Neural cell (in vitro differentiated cells): ENCODE results near the gene KNOP1. TPM values are rescaled to one million over a fixed set of nuclear protein-coding genes. Genes with fewer than 3 reads are reported as not detected.

Experiments
- H2AFZ ChIP-seq: fragments of 200-600, 300-800 bp; sonication (generic), shearing (Covaris generic); 2 replicates; pipeline ENCODE4 v1.6.0; 2014; ENCODE audit warnings: low read depth, mild to moderate bottlenecking, antibody characterized with exemption, low read length, moderate library complexity
- H3F3A ChIP-seq: fragments of 200-600 bp; shearing (Covaris generic); 2 replicates; pipeline ENCODE4 v1.6.1; 2016; ENCODE audit warnings: mild to moderate bottlenecking, moderate library complexity, mixed read lengths, antibody characterized with exemption, low read length; ENCODE audit not compliant: insufficient read depth, poor library complexity, severe bottlenecking
- H3K27ac ChIP-seq: fragments of 200-600, 300-800 bp; sonication (generic), shearing (Covaris generic); 2 replicates; pipeline ENCODE4 v1.5.1; 2014; ENCODE audit warnings: mild to moderate bottlenecking, low read length, moderate library complexity
- H3K27me3 ChIP-seq: fragments of 300-800, 200-600 bp; sonication (generic), shearing (Covaris generic); 2 replicates; pipeline ENCODE4 v1.6.0; 2014; ENCODE audit warnings: mild to moderate bottlenecking, low read depth, low read length, moderate library complexity; ENCODE audit not compliant: insufficient read depth
- H3K36me3 ChIP-seq: fragments of 300-800, 200-600 bp; sonication (generic), shearing (Covaris generic); 2 replicates; pipeline ENCODE4 v1.5.1; 2014; ENCODE audit warnings: mild to moderate bottlenecking, antibody characterized with exemption, low read length, moderate library complexity; ENCODE audit not compliant: insufficient read depth
- H3K4me2 ChIP-seq: fragments of 300-800, 200-600 bp; sonication (generic), shearing (Covaris generic); 2 replicates; pipeline ENCODE4 v1.6.0; 2014; ENCODE audit warnings: mild to moderate bottlenecking, low read length
- H3K4me3 ChIP-seq: fragments of 300-800, 200-600 bp; sonication (generic), shearing (Covaris generic); 2 replicates; pipeline ENCODE4 v1.5.1; 2014; ENCODE audit warnings: mild to moderate bottlenecking, low read length, moderate library complexity
- H3K79me2 ChIP-seq: fragments of 200-600 bp; shearing (Covaris generic); replicated peaks from 2 replicates; pipeline ENCODE4 v1.6.0; 2014; ENCODE audit warnings: mild to moderate bottlenecking, low read length, moderate library complexity; ENCODE audit not compliant: insufficient read depth
- H3K9ac ChIP-seq: fragments of 300-800, 200-600 bp; sonication (generic), shearing (Covaris generic); 2 replicates; pipeline ENCODE4 v1.6.1; 2016; ENCODE audit warnings: mild to moderate bottlenecking, low read length, mixed read lengths
- H3K9me2 ChIP-seq: fragments of 200-600 bp; shearing (Covaris generic); 2 replicates; pipeline ENCODE4 v1.6.1; 2016; ENCODE audit warnings: mild to moderate bottlenecking, low read length, mixed read lengths; ENCODE audit not compliant: insufficient read depth
- H3K9me3 ChIP-seq: fragments of 200-600, 300-800 bp; sonication (generic), shearing (Covaris generic); 2 replicates; pipeline ENCODE4 v1.6.1; 2016; ENCODE audit warnings: mild to moderate bottlenecking, mixed run types, low read length, moderate library complexity, mixed read lengths
- H4K20me1 ChIP-seq: fragments of 200-600 bp; shearing (Covaris generic); 2 replicates; pipeline ENCODE4 v1.6.1; 2016; ENCODE audit warnings: mild to moderate bottlenecking, mixed run types; ENCODE audit not compliant: insufficient read depth
- EP300 ChIP-seq: fragments of 450-650 bp; conservative IDR thresholded peaks from 2 replicates; pipeline ENCODE4 v1.6.1; 2014; ENCODE audit warnings: antibody characterized with exemption, mild to moderate bottlenecking, moderate library complexity; ENCODE audit not compliant: poor library complexity, severe bottlenecking
- EZH2 ChIP-seq: fragments of 200-600, 300-800 bp; shearing (Covaris generic), sonication (generic); IDR thresholded peaks from 2 replicates; pipeline ENCODE4 v1.6.1; 2014; ENCODE audit warnings: antibody characterized with exemption, low read length, borderline replicate concordance, mild to moderate bottlenecking; ENCODE audit not compliant: insufficient read depth, poor library complexity, severe bottlenecking
- MXI1 ChIP-seq: fragments of 450-650 bp; conservative IDR thresholded peaks from 2 replicates; pipeline ENCODE4 v1.6.1; 2014; ENCODE audit warnings: antibody characterized with exemption, mild to moderate bottlenecking; ENCODE audit not compliant: poor library complexity, severe bottlenecking
- POLR2AphosphoS5 ChIP-seq: IDR thresholded peaks from 2 replicates; pipeline ENCODE4 v1.6.1; 2012
- RAD21 ChIP-seq: fragments of 450-650 bp; conservative IDR thresholded peaks from 2 replicates; pipeline ENCODE4 v1.6.1; 2014; ENCODE audit warnings: antibody characterized with exemption, mild to moderate bottlenecking, moderate library complexity
- SMC3 ChIP-seq: fragments of 450-650 bp; conservative IDR thresholded peaks from 2 replicates; pipeline ENCODE4 v1.6.1; 2014; ENCODE audit warnings: antibody characterized with exemption, mild to moderate bottlenecking, moderate library complexity; ENCODE audit not compliant: poor library complexity
- TAF1 ChIP-seq: IDR thresholded peaks from 2 replicates; pipeline ENCODE4 v1.6.1; 2012; ENCODE audit warnings: low read depth
- polyA plus RNA-seq: library from polyadenylated mRNA; depleted of rRNA; stranded (reverse); fragments of >200 nt; gene quantifications from 2 replicates; pipeline ENCODE4 v1.2.3, GENCODE V29; 2014
- TF ChIP-seq, protein P1 (sequence below): fragments of 450-650 bp; IDR thresholded peaks from 2 replicates; pipeline ENCODE4 v1.5.1; 2014; ENCODE audit warnings: antibody characterized with exemption, mild to moderate bottlenecking, moderate library complexity; ENCODE audit not compliant: poor library complexity, severe bottlenecking
- TF ChIP-seq, protein P2 (sequence below): IDR thresholded peaks from 2 replicates; pipeline ENCODE4 v1.6.1; 2012; ENCODE audit warnings: borderline replicate concordance

KNOP1 gene
- polyA plus RNA-seq, 1 donor from 2014 or later = 40.1 TPM

DNA sequence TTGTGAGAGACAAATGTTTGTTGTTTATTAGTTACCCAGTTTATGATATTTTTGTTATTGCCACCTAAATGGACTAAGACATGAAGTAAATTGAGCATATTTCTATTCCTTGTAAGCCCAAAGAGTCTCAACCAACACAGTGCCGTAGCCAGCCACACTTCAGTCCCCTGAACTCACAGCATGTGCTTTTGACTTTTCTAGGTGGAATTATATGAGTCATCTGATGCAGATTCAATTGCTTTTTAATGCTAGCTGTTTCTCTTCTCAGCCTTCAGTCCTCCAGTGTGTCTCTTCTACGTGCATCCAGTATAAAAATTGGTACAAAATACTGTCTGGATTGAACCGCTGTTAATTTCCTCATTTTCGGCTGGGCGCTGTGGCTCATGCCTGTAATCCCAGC lies 39.0 kb upstream of the KNOP1 start:
- Histone ChIP-seq H3K9me3 (no peaks in the 10 kb centered on the region), H3F3A (no peaks in the 10 kb centered on the region), H3K27ac (no peak overlapping the region), H3K36me3 (no peaks in the 10 kb centered on the region), H3K9ac (no peak overlapping the region), H2AFZ (no peak overlapping the region), H3K4me2 (no peak overlapping the region), H3K9me2 (no peaks in the 10 kb centered on the region), H3K27me3 (no peaks in the 10 kb centered on the region), H4K20me1 (no peaks in the 10 kb centered on the region), H3K4me3 (no peak overlapping the region), H3K79me2 (no peaks in the 10 kb centered on the region)
- TF ChIP-seq, protein P1, sequence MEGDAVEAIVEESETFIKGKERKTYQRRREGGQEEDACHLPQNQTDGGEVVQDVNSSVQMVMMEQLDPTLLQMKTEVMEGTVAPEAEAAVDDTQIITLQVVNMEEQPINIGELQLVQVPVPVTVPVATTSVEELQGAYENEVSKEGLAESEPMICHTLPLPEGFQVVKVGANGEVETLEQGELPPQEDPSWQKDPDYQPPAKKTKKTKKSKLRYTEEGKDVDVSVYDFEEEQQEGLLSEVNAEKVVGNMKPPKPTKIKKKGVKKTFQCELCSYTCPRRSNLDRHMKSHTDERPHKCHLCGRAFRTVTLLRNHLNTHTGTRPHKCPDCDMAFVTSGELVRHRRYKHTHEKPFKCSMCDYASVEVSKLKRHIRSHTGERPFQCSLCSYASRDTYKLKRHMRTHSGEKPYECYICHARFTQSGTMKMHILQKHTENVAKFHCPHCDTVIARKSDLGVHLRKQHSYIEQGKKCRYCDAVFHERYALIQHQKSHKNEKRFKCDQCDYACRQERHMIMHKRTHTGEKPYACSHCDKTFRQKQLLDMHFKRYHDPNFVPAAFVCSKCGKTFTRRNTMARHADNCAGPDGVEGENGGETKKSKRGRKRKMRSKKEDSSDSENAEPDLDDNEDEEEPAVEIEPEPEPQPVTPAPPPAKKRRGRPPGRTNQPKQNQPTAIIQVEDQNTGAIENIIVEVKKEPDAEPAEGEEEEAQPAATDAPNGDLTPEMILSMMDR = no peak
- no peak for TF ChIP-seq MXI1
- TF ChIP-seq EP300 = no peak
- no peak for TF ChIP-seq POLR2AphosphoS5

- no peaks in the 10 kb centered on the region for H3K79me2 ChIP-seq
- H3K36me3 ChIP-seq = no peaks in the 10 kb centered on the region
- H3K9me3 ChIP-seq = no peaks in the 10 kb centered on the region
- no peaks in the 10 kb centered on the region for H3K9me2 ChIP-seq
- no peaks in the 10 kb centered on the region for H4K20me1 ChIP-seq
- no peak overlapping the region for H3K9ac ChIP-seq
- H3K27me3 ChIP-seq = no peaks in the 10 kb centered on the region
- no peaks in the 10 kb centered on the region for H3F3A ChIP-seq
- H3K4me3 ChIP-seq = no peak overlapping the region
- H3K27ac ChIP-seq = no peak overlapping the region
- TF ChIP-seq, protein P1 = no peak
- no peak for TF ChIP-seq TAF1
- TF ChIP-seq SMC3 = no peak
- no peak for TF ChIP-seq POLR2AphosphoS5
- TF ChIP-seq, protein P2, sequence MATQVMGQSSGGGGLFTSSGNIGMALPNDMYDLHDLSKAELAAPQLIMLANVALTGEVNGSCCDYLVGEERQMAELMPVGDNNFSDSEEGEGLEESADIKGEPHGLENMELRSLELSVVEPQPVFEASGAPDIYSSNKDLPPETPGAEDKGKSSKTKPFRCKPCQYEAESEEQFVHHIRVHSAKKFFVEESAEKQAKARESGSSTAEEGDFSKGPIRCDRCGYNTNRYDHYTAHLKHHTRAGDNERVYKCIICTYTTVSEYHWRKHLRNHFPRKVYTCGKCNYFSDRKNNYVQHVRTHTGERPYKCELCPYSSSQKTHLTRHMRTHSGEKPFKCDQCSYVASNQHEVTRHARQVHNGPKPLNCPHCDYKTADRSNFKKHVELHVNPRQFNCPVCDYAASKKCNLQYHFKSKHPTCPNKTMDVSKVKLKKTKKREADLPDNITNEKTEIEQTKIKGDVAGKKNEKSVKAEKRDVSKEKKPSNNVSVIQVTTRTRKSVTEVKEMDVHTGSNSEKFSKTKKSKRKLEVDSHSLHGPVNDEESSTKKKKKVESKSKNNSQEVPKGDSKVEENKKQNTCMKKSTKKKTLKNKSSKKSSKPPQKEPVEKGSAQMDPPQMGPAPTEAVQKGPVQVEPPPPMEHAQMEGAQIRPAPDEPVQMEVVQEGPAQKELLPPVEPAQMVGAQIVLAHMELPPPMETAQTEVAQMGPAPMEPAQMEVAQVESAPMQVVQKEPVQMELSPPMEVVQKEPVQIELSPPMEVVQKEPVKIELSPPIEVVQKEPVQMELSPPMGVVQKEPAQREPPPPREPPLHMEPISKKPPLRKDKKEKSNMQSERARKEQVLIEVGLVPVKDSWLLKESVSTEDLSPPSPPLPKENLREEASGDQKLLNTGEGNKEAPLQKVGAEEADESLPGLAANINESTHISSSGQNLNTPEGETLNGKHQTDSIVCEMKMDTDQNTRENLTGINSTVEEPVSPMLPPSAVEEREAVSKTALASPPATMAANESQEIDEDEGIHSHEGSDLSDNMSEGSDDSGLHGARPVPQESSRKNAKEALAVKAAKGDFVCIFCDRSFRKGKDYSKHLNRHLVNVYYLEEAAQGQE = no peak
- TF ChIP-seq EZH2 = no peak
- no peak for TF ChIP-seq EP300
- no peak for TF ChIP-seq RAD21
- TF ChIP-seq MXI1 = no peak
- H3K4me2 ChIP-seq = no peak overlapping the region
- H2AFZ ChIP-seq = no peak overlapping the region
Measured at GRCh38 chr16:19755268-19755667, 37.2 kb upstream of the KNOP1 start.
